C4-2B (cell line): ENCODE measurements around the gene HEATR9.

Experiments
- ZFX ChIP-seq: fragments of 450-650 bp; IDR thresholded peaks from 2 replicates; pipeline ENCODE4 v1.6.1; 2017
- TF ChIP-seq, protein P1 (sequence below): fragments of 450-650 bp; conservative IDR thresholded peaks from 2 replicates; pipeline ENCODE4 v1.5.1; 2017; ENCODE audit warnings: mild to moderate bottlenecking

DNA sequence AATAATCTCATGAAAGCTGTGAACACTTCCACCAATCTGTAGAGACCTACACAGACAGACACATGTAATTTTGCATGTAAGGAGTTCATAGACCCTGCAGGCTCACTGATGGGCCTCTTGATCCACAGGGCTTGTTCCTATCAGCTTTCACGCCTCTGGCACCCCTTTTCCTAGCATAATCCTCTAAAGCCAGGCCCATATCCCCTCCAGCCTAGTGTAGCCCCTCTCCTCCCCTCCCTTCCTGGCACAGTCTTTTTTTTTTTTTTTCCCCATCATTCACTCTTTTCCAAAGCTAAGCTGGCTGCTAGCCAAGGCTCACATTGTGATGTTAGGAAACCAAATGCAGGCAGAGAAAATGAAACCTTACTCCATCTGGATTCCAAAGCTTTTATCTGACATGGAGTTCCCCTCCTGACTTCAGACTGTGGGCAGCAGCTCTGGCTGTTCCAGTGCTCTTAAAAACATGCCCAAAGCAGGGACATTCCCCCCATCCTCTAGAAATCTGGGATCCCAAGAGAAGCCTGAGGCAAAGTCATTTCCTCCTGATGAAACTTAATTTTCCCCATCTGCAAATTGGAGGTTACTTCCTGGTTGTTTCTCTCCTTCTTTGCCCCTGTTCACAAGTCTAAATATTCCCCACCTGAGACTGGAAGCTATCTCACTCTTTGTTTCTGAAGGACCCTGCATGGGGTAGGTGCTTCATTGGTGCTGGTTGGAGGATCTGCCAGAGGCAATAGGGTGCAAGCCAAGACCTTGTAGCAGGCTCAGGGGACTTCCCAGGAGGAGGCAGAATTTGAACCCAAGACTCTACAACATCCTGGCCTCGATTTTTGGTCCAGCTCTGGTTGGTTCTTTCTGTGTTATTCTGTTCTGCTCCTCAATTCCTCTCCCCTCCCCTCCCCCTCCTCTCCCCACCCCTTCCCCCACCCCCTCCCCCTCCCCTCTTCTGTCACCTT, 21.4 kb upstream of the HEATR9 start:
- TF ChIP-seq, protein P1, sequence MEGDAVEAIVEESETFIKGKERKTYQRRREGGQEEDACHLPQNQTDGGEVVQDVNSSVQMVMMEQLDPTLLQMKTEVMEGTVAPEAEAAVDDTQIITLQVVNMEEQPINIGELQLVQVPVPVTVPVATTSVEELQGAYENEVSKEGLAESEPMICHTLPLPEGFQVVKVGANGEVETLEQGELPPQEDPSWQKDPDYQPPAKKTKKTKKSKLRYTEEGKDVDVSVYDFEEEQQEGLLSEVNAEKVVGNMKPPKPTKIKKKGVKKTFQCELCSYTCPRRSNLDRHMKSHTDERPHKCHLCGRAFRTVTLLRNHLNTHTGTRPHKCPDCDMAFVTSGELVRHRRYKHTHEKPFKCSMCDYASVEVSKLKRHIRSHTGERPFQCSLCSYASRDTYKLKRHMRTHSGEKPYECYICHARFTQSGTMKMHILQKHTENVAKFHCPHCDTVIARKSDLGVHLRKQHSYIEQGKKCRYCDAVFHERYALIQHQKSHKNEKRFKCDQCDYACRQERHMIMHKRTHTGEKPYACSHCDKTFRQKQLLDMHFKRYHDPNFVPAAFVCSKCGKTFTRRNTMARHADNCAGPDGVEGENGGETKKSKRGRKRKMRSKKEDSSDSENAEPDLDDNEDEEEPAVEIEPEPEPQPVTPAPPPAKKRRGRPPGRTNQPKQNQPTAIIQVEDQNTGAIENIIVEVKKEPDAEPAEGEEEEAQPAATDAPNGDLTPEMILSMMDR: no peak
- TF ChIP-seq ZFX: no peak
